Measurements from ENCODE around the gene CEMIP. TPM values are rescaled to one million over a fixed set of nuclear protein-coding genes. Genes with fewer than 3 reads are reported as not detected.

Gene CEMIP
- 0.58 and 0.61 TPM in 2 replicates for total RNA-seq (2021)
- Bru-seq, nascent RNA: percentile 33 among the genes with signal in this experiment
- BruChase-seq, experiment 1, labeled RNA remaining after a 2-hour chase: percentile 32 among the genes with signal in this experiment
- percentile 33 among the genes with signal in this experiment for BruChase-seq, experiment 2, labeled RNA remaining after a 6-hour chase
- long read RNA-seq: 0 reads

GRCh38 chr15:80778964-80779657 lies at the start of gene CEMIP:
Gene CEMIP, plus strand, starts transcription at chr15:80779370. Its CDS starts 94,510 bp downstream, at chr15:80873880.
- Histone ChIP-seq H2AFZ (peak within 1 kb of the TSS; percentile 95), H3K27ac (peak within 1 kb of the TSS; percentile 90), H3K4me1 (replicated peaks; ENCODE audit: insufficient read depth) (peaks cover 50% of the 10 kb centered on the region), H3F3A (ENCODE audit: insufficient read depth, low read depth) (peaks cover 37% of the 10 kb centered on the region), H3K27me3 (ENCODE audit: insufficient read depth, low read depth) (no peaks in the 10 kb centered on the region), H3K4me2 (peak within 1 kb of the TSS; percentile 95), H3K9me3 (ENCODE audit: insufficient read depth, low read depth) (peaks cover 15% of the 10 kb centered on the region), H3K9me2 (ENCODE audit: insufficient read depth) (no peaks in the 10 kb centered on the region), H3K79me2 (ENCODE audit: low read depth) (0 out of 2 replicates have a peak, but pooled peaks cover 13% of the 10 kb centered on the region), H4K20me1 (ENCODE audit: insufficient read depth) (no peaks in the 10 kb centered on the region), H3K4me3 (peak within 1 kb of the TSS; percentile 75), H3K36me3 (ENCODE audit: low read depth) (0 out of 2 replicates have a peak, but pooled peaks cover 9% of the 10 kb centered on the region)
- CTCF ChIA-PET: interaction anchor here (0.6 to 4.5 kb wide), 13 partner anchors 78 to 1369 kb away, joined by 3 to 22 read pairs (median 4); no protein-coding TSS in a partner anchor
- TF ChIP-seq EZH2 (IDR thresholded peaks at IDR 0.05; ENCODE audit: low read depth) (no peak), CTCF (conservative IDR thresholded peaks at IDR 0.05) (peak; percentile 82)
- POLR2A ChIA-PET (ENCODE audit: unreplicated experiment): no interaction called here
- peak; percentile 62 to 86 for DNase-seq
- intact Hi-C loops (cut with micrococcal nuclease; ENCODE audit: unreplicated experiment): loop anchor here (1.0 to 2.0 kb wide), 8 partner anchors 52 to 323 kb away; no protein-coding TSS in a partner anchor
- BruUV-seq (replicated peaks): no TSS peak

DNA sequence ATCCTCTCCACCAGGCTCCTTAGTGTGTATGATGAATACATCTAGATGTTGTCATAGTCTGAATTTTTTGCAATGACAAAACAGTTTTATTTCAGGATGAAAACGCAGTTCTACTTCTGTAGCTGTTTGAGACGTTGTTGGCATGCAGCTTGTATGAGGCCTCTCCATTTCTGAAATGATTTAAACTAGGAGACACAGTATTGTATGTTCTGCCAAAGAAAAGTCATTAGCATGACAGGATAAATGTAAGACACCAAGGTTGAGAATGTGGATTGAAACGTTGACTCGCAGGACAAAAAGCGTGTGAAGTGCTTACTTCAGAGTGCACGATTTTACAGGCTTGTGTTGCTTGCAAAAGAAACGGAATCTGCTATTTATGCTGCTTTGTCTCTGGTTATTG lies 48.8 kb upstream of the CEMIP start:
- H3K9me2 ChIP-seq (ENCODE audit: insufficient read depth): no peaks in the 10 kb centered on the region
- H3K79me2 ChIP-seq (ENCODE audit: low read depth): peaks cover 95% of the 10 kb centered on the region
- no peak overlapping the region for H3K4me2 ChIP-seq
- no peaks in the 10 kb centered on the region; the same call in 1 of the 2 replicates for H3K36me3 ChIP-seq (ENCODE audit: low read depth)
- no peak overlapping the region for H2AFZ ChIP-seq
- no peaks in the 10 kb centered on the region for H3K27me3 ChIP-seq (ENCODE audit: insufficient read depth, low read depth)
- no peaks in the 10 kb centered on the region for H3K9me3 ChIP-seq (ENCODE audit: insufficient read depth, low read depth)
- no TSS peak for BruUV-seq (replicated peaks)
- ChIA-PET POLR2A (ENCODE audit: unreplicated experiment) (no interaction called here), CTCF (no interaction called here)
- no peak overlapping the region for H3K27ac ChIP-seq
- H4K20me1 ChIP-seq (ENCODE audit: insufficient read depth): peaks cover 33% of the 10 kb centered on the region
- no peak overlapping the region for H3K4me3 ChIP-seq
- peaks cover 13% of the 10 kb centered on the region; the same call in 1 of the 2 replicates for H3F3A ChIP-seq (ENCODE audit: insufficient read depth, low read depth)
- peaks cover 18% of the 10 kb centered on the region for H3K4me1 ChIP-seq (replicated peaks; ENCODE audit: insufficient read depth)
- intact Hi-C loops (cut with micrococcal nuclease; ENCODE audit: unreplicated experiment): no loop called here
- no peak for DNase-seq
- TF ChIP-seq CTCF (conservative IDR thresholded peaks at IDR 0.05): no peak
- no peak for TF ChIP-seq EZH2 (IDR thresholded peaks at IDR 0.05; ENCODE audit: low read depth)

GRCh38 chr15:80730926-80731325 lies 48.2 kb upstream of the CEMIP start:
- Histone ChIP-seq H3K9me3 (ENCODE audit: insufficient read depth, low read depth) (no peaks in the 10 kb centered on the region), H4K20me1 (ENCODE audit: insufficient read depth) (peaks cover 33% of the 10 kb centered on the region), H3K27me3 (ENCODE audit: insufficient read depth, low read depth) (no peaks in the 10 kb centered on the region), H3K36me3 (ENCODE audit: low read depth) (no peaks in the 10 kb centered on the region), H3K4me3 (no peak overlapping the region), H3K4me1 (replicated peaks; ENCODE audit: insufficient read depth) (peaks cover 18% of the 10 kb centered on the region), H3K4me2 (no peak overlapping the region), H2AFZ (no peak overlapping the region), H3K9me2 (ENCODE audit: insufficient read depth) (no peaks in the 10 kb centered on the region), H3K79me2 (ENCODE audit: low read depth) (peaks cover 95% of the 10 kb centered on the region), H3F3A (ENCODE audit: insufficient read depth, low read depth) (peaks cover 13% of the 10 kb centered on the region; the same call in 1 of the 2 replicates), H3K27ac (no peak overlapping the region)
- POLR2A ChIA-PET (ENCODE audit: unreplicated experiment): no interaction called here
- intact Hi-C loops (cut with micrococcal nuclease; ENCODE audit: unreplicated experiment): no loop called here
- DNase-seq: no peak
- no peak for TF ChIP-seq EZH2 (IDR thresholded peaks at IDR 0.05; ENCODE audit: low read depth)
- no TSS peak for BruUV-seq (replicated peaks)
- CTCF ChIA-PET: no interaction called here
